Endothelial cell of umbilical vein (primary cell): ENCODE measurements around the gene ASB7. TPM values are rescaled to one million over a fixed set of nuclear protein-coding genes. Genes with fewer than 3 reads are reported as not detected.
A peak's percentile ranks its signal among the peaks of the same experiment; 100 is the strongest.

Experiments used
- BruUV-seq: library from RNA; stranded (reverse); fragments of 400-500 nt; replicated peaks from 2 replicates; lab custom pipeline; 2021; lab: Mats Ljungman, UMichigan
- CTCF ChIA-PET: fragments of 300-600, 350-600 bp; sonication (Branson Sonifier 250); formaldehyde crosslinking; loops from one replicate; lab custom pipeline; 2021; ENCODE audit warnings: antibody characterized with exemption, inconsistent platforms; lab: Charles Lee
- POLR2A ChIA-PET: fragments of 300-600, 350-600 bp; sonication (Branson Sonifier 250); formaldehyde crosslinking; loops from one replicate; lab custom pipeline; 2021; ENCODE audit warnings: antibody characterized with exemption, inconsistent platforms; lab: Charles Lee
- DNase-seq: peaks from one replicate; pipeline ENCODE4 v3.0.0-alpha.2; 2011; ENCODE audit warnings: low read depth, low spot score
- FAIRE-seq: peaks from 2 replicates; lab custom pipeline; 2011; peaks lifted over from hg19 to GRCh38; lab: Jason Lieb, UNC
- H2AFZ ChIP-seq: 2 replicates; pipeline ENCODE4 v1.6.0; 2012; ENCODE audit warnings: low read depth, low read length, control low read depth, inconsistent platforms
- H3K27ac ChIP-seq: 2 replicates; pipeline ENCODE4 v1.5.1; 2011; ENCODE audit warnings: low read depth, mild to moderate bottlenecking, control low read depth, low read length, moderate library complexity; ENCODE audit not compliant: insufficient read depth
- H3K27me3 ChIP-seq, 2 experiments: 2 replicates each; pipeline versions ENCODE4 v1.6.0 to v1.6.1; 2011; ENCODE audit warnings: low read length in 2 of 2, mixed read lengths in 1 of 2; ENCODE audit not compliant: control insufficient read depth in 2 of 2, insufficient read depth in 2 of 2
- H3K36me3 ChIP-seq, 2 experiments: 2 replicates in 1 of 2; 3 replicates in 1 of 2; pipeline ENCODE4 v1.5.1; 2011; ENCODE audit warnings: low read length in 2 of 2, mild to moderate bottlenecking in 1 of 2, moderate library complexity in 1 of 2; ENCODE audit not compliant: control insufficient read depth in 2 of 2, insufficient read depth in 2 of 2; ENCODE audit errors: extremely low read depth in 1 of 2
- H3K4me1 ChIP-seq: 3 replicates; pipeline ENCODE4 v1.5.1; 2011; ENCODE audit warnings: mild to moderate bottlenecking, low read length; ENCODE audit not compliant: control insufficient read depth, insufficient read depth; ENCODE audit errors: extremely low read depth
- H3K4me2 ChIP-seq: 2 replicates; pipeline ENCODE4 v1.6.1; 2011; ENCODE audit warnings: low read length, control low read depth, mixed read lengths; ENCODE audit not compliant: insufficient read depth
- H3K4me3 ChIP-seq, 3 experiments: fragments of 200-600 bp in 1 of 3; sonication (generic), shearing (Covaris generic) in 1 of 3; replicated peaks in 1 of 3; 2 replicates each; pipeline ENCODE4 v1.5.1; 2011 to 2016; ENCODE audit warnings: control low read depth in 3 of 3, low read length in 3 of 3, mild to moderate bottlenecking in 2 of 3, inconsistent platforms in 1 of 3, low read depth in 1 of 3, moderate library complexity in 1 of 3; ENCODE audit not compliant: insufficient read depth in 1 of 3
- H3K79me2 ChIP-seq: 2 replicates; pipeline ENCODE4 v1.6.0; 2012; ENCODE audit warnings: low read length, inconsistent platforms; ENCODE audit not compliant: control insufficient read depth, insufficient read depth
- H3K9ac ChIP-seq: replicated peaks from 2 replicates; pipeline ENCODE3; 2011; ENCODE audit warnings: low read length, control low read depth; ENCODE audit not compliant: insufficient read depth; ENCODE audit errors: extremely low read depth
- H3K9me1 ChIP-seq: replicated peaks from 3 replicates; pipeline ENCODE4 v1.6.0; 2011; ENCODE audit warnings: mild to moderate bottlenecking, low read length; ENCODE audit not compliant: control insufficient read depth, insufficient read depth; ENCODE audit errors: extremely low read depth
- H3K9me3 ChIP-seq: replicated peaks from 2 replicates; pipeline ENCODE4 v1.5.1; 2012; ENCODE audit warnings: low read length, inconsistent platforms; ENCODE audit not compliant: control insufficient read depth, insufficient read depth
- H4K20me1 ChIP-seq: replicated peaks from 2 replicates; pipeline ENCODE3; 2011; ENCODE audit warnings: mild to moderate bottlenecking, low read length; ENCODE audit not compliant: control insufficient read depth, insufficient read depth; ENCODE audit errors: extremely low read depth
- EZH2 ChIP-seq: IDR thresholded peaks from 2 replicates; pipeline ENCODE4 v1.6.1; 2012; ENCODE audit warnings: borderline replicate concordance, low read depth, mild to moderate bottlenecking, moderate library complexity, low read length, inconsistent platforms; ENCODE audit not compliant: severe bottlenecking
- FOS ChIP-seq: IDR thresholded peaks from 2 replicates; pipeline ENCODE4 v1.6.1; 2011; ENCODE audit warnings: mild to moderate bottlenecking, low read length, moderate library complexity, borderline replicate concordance; ENCODE audit not compliant: insufficient read depth
- GATA2 ChIP-seq: IDR thresholded peaks from 2 replicates; pipeline ENCODE4 v1.7.0; 2011; ENCODE audit warnings: low read depth, mild to moderate bottlenecking, moderate library complexity, mixed read lengths, low read length; ENCODE audit not compliant: insufficient read length, insufficient read depth
- JUN ChIP-seq: IDR thresholded peaks from 2 replicates; pipeline ENCODE4 v1.6.1; 2011; ENCODE audit warnings: borderline replicate concordance, low read depth; ENCODE audit not compliant: insufficient read length, insufficient read depth
- POLR2A ChIP-seq: IDR thresholded peaks from 2 replicates; pipeline ENCODE4 v1.6.1; 2012; ENCODE audit warnings: low read depth, mild to moderate bottlenecking, control low read depth, low read length
- POLR2AphosphoS5 ChIP-seq: IDR thresholded peaks from 2 replicates; pipeline ENCODE4 v1.6.1; 2012; ENCODE audit warnings: low read depth, mild to moderate bottlenecking, control low read depth, low read length, moderate library complexity; ENCODE audit not compliant: insufficient read depth
- dilution Hi-C: fragments of 300-500 bp; cut with MboI; formaldehyde crosslinking; loops from one replicate; pipeline ENCODE4 v1.15.0; 2019; ENCODE audit warnings: low sequenced_read_pairs; ENCODE audit not compliant: extremely low pct_ligation_motif_present
- intact Hi-C: fragments of 100-400 bp; cut with micrococcal nuclease; formaldehyde crosslinking; loops from one replicate; pipeline ENCODE4 v1.10.0; 2022
- polyA plus RNA-seq, 4 experiments: library from polyadenylated mRNA; depleted of rRNA in 3 of 4; stranded (reverse) in 3 of 4; unstranded in 1 of 4; fragments of >200 nt; gene quantifications; 2 replicates each; pipeline versions ENCODE4 v1.2.1 to v1.2.3, GENCODE V29; 2011 to 2012; ENCODE audit warnings: missing spikeins in 1 of 4
- total RNA-seq: library from RNA; stranded (reverse); gene quantifications from 2 replicates; pipeline ENCODE4 v1.2.3, GENCODE V29; 2021
- TF ChIP-seq, protein P1 (sequence below): IDR thresholded peaks from 2 replicates; pipeline ENCODE4 v1.6.1; 2011; ENCODE audit not compliant: insufficient read depth, insufficient read length
- TF ChIP-seq, protein P2 (sequence below), 2 donors: IDR thresholded peaks; 1 replicate in 1 of 2; 2 replicates in 1 of 2; pipeline ENCODE4 v1.5.1; 2011; ENCODE audit warnings: low read length in 2 of 2, mild to moderate bottlenecking in 2 of 2, moderate library complexity in 2 of 2, control low read depth in 1 of 2, inconsistent platforms in 1 of 2, low read depth in 1 of 2; ENCODE audit not compliant: insufficient read depth in 1 of 2; ENCODE audit errors: extremely low read depth in 1 of 2

ASB7 gene
- total and polyA plus RNA-seq, 2 donors (not counting 3 experiments of a cell fraction or from before 2014, with no cell fraction given): 6.8 to 13.3 TPM

DNA sequence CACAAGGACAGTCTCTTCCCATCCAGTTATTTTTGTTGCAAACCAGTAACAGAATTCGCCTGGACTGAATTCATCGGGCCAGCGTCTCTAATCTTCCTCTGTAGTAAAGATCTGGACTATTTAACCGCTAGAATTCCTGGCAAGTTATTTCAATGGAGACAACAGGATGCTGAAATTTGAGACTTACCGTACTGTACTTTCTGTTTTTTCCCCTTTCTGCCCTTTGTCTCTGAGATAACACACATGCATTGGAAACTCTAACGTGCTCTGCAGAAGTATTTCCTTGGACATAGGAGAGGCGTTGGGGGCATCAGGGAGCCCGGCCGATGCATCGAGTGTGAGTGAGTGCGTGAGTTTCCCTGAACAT lies 61.5 kb downstream of the ASB7 start:
- no peaks in the 10 kb centered on the region for H4K20me1 ChIP-seq
- peak; percentile 62 for DNase-seq
- dilution Hi-C loops: no loop called here
- BruUV-seq: no TSS peak
- H3K27ac ChIP-seq: no peak overlapping the region
- peaks cover 0 to 7% of the 10 kb centered on the region in 2 experiments for H3K27me3 ChIP-seq
- H3K79me2 ChIP-seq: no peaks in the 10 kb centered on the region
- no peaks in the 10 kb centered on the region for H3K9me3 ChIP-seq
- H3K9ac ChIP-seq: no peak overlapping the region
- ChIA-PET CTCF (interaction anchor here (1.0 to 2.4 kb wide), 3 partner anchors 58 to 343 kb away, joined by 4 to 13 read pairs (median 5); no protein-coding TSS in a partner anchor), POLR2A (no interaction called here)
- H2AFZ ChIP-seq: no peak overlapping the region
- no peaks in the 10 kb centered on the region for H3K4me1 ChIP-seq
- H3K9me1 ChIP-seq: no peaks in the 10 kb centered on the region
- intact Hi-C loops: no loop called here
- TF ChIP-seq GATA2: no peak
- no peak for TF ChIP-seq POLR2A
- TF ChIP-seq, protein P1, sequence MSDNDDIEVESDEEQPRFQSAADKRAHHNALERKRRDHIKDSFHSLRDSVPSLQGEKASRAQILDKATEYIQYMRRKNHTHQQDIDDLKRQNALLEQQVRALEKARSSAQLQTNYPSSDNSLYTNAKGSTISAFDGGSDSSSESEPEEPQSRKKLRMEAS: no peak
- H3K4me2 ChIP-seq: no peak overlapping the region
- H3K4me3 ChIP-seq: no peak overlapping the region
- H3K36me3 ChIP-seq: no peaks in the 10 kb centered on the region
- FAIRE-seq: peak; percentile 33

DNA sequence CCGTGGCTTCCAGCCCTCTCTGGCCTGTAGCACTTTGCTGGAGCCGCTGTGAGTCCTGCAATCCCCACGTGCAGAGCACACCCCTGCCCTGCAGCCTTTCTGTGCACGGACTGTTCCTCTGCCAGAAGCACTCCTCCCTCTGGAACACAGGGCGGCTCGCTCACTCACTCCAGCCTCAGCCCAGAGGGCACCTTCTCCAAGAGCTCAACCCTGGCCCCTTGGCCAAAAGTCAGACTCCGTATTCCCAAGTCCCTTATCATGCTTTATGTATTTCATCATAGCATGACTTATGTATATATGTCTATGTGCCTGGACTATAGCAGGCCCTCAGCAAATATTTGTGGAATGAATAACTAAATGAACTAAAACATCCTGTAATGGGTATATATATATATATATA lies 63.2 kb downstream of the ASB7 start:
- H3K4me2 ChIP-seq: no peak overlapping the region
- no peak overlapping the region for H3K27ac ChIP-seq
- TF ChIP-seq, protein P2, sequence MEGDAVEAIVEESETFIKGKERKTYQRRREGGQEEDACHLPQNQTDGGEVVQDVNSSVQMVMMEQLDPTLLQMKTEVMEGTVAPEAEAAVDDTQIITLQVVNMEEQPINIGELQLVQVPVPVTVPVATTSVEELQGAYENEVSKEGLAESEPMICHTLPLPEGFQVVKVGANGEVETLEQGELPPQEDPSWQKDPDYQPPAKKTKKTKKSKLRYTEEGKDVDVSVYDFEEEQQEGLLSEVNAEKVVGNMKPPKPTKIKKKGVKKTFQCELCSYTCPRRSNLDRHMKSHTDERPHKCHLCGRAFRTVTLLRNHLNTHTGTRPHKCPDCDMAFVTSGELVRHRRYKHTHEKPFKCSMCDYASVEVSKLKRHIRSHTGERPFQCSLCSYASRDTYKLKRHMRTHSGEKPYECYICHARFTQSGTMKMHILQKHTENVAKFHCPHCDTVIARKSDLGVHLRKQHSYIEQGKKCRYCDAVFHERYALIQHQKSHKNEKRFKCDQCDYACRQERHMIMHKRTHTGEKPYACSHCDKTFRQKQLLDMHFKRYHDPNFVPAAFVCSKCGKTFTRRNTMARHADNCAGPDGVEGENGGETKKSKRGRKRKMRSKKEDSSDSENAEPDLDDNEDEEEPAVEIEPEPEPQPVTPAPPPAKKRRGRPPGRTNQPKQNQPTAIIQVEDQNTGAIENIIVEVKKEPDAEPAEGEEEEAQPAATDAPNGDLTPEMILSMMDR (IDR thresholded peaks at IDR 0.05; ENCODE audit: extremely low read depth in 1 of 2, insufficient read depth in 1 of 2, low read depth in 1 of 2, low read length in 2 of 2): no peak
- TF ChIP-seq FOS: no peak
- TF ChIP-seq POLR2AphosphoS5: no peak
- TF ChIP-seq EZH2: no peak
- TF ChIP-seq POLR2A: no peak
- TF ChIP-seq JUN: no peak
- TF ChIP-seq, protein P1: no peak
- H2AFZ ChIP-seq: no peak overlapping the region
- H3K9me3 ChIP-seq: no peaks in the 10 kb centered on the region
- H3K79me2 ChIP-seq: no peaks in the 10 kb centered on the region
- H4K20me1 ChIP-seq: no peaks in the 10 kb centered on the region
- dilution Hi-C loops: no loop called here
- DNase-seq: no peak
- no peaks in the 10 kb centered on the region for H3K9me1 ChIP-seq
- POLR2A ChIA-PET: no interaction called here
- H3K4me3 ChIP-seq: no peak overlapping the region
- no peaks in the 10 kb centered on the region for H3K4me1 ChIP-seq
- BruUV-seq: no TSS peak
- no peaks in the 10 kb centered on the region for H3K36me3 ChIP-seq
- intact Hi-C loops: no loop called here
- CTCF ChIA-PET: no interaction called here
- FAIRE-seq: no peak
- H3K9ac ChIP-seq: no peak overlapping the region
- peaks cover 0 to 7% of the 10 kb centered on the region in 2 experiments for H3K27me3 ChIP-seq
